SK-MEL-5 (cell line): ENCODE measurements around the gene NXN. TPM values are rescaled to one million over a fixed set of nuclear protein-coding genes. Genes with fewer than 3 reads are reported as not detected.
"Not testable (repeated sequence)": the region's sequence is repeated elsewhere in the genome, so short reads cannot be mapped to it uniquely, and the experiment has no call there.

Experiments
- DNase-seq: peaks from one replicate; pipeline ENCODE4 v3.0.0-alpha.2; 2016; ENCODE audit warnings: low read depth, low spot score
- in situ Hi-C: cut with HindIII; loops from 2 replicates; pipeline ENCODE4 v1.10.0; 2016; ENCODE audit warnings: low sequenced_read_pairs, high pct_unique_total_duplicates, low pct_unique_long_range_greater_than_20kb
- total RNA-seq: library from RNA; depleted of rRNA; stranded (reverse); fragments of >200 nt; shearing (Covaris generic); gene quantifications from 2 replicates; pipeline ENCODE4 v1.2.3, GENCODE V29; 2014

Gene NXN
- total RNA-seq, 1 experiment from 2014 or later, result 12.4 TPM

DNA sequence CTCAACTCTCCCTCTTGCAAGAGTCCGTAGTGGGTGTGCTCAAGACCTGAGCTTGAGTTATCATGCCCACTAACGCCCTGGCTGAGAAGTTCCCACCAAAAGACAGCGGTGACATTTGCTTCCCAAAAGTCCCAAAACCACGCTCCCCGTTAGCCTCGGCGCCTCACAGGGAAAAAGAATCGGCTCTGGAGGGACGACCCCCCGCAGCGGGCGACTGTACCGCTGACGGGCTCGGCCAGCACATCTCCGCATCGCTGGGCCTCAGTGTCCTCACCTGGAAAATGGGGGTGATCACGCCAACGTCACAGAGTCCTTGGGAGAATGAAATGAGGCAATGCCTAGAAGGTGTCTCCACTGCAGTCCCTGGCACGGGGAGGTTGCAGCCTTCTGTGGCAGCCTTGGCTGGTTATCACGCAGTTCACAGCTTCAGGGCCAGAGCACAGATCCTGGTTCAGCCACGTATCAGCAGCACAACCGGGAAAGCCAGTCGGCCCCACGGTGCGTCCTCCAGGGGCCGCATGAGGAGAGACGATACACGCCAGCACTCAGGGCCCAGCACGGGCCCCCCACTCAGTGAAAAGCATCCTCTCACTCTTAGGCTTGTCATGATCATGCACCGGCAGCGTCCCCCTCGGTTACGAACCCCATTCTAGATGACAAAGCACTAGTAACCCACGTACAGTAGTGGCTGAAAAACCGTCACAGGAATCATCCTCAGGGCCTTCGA lies 32.9 kb downstream of the NXN start:
- in situ Hi-C loops, result no loop called here
- DNase-seq, result no peak

- in situ Hi-C loops, result no loop called here
- no peak for DNase-seq
Observed at GRCh38 chr17:945672-946071, 33.9 kb downstream of the NXN start.

GRCh38 chr17:944266-944826 lies 35.2 kb downstream of the NXN start:
- DNase-seq, result no peak
- in situ Hi-C loops, result no loop called here

DNA sequence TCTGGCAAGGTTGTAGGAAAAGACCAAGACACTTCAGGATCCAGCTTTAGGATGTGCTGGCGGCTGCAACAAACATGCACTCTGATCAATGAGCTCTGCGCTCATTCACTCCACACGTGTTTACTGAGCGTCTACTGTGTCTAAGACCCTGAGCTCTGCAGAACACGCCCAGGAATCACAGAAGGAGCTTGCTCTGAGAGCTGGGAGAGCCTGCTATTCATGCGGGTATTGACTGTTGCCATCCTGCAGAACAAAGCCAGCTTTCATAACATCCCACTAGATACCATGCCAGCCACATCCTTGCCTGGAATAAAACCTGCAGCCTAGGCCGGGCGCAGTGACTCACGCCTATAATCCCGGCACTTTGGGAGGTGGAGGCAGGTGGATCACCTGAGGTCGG lies 44.1 kb downstream of the NXN start:
- in situ Hi-C loops, result no loop called here
- DNase-seq, result peak; percentile 92

DNA sequence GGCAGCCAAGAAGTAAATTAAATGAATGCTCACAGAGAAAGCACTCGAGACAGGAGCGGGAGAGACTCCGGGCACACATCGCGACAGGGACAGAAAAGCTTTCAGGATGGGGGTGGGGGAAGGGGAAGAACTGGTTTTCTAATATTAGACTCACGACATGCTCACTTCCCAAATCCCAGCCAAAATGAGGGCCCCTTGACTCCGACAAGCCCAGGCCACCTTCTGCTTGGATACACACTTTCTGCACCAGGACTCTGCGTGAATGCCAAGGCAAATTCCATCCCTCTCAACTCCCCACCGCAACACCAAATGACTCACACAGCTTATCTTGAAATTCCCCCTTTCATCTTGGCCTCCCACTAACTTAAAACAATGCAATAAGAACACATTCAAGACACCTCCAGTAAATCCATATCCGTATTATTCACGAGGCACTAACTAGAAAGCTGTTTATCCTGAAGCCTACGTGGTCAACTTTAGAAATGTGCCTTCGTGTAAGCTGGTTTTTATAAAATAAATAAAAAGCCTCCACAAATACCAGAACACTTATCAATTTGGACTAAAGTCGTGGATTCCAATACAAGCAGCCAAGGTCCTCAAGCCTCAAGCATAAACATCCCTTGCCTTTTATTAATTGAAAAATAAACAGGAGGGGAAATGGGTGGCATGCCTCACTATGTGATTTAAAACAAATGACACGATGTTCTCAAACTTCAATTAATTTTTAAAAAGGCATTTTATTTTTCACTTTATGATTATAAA lies 46.1 kb downstream of the NXN start:
- in situ Hi-C loops, result no loop called here
- DNase-seq, result no peak

DNA sequence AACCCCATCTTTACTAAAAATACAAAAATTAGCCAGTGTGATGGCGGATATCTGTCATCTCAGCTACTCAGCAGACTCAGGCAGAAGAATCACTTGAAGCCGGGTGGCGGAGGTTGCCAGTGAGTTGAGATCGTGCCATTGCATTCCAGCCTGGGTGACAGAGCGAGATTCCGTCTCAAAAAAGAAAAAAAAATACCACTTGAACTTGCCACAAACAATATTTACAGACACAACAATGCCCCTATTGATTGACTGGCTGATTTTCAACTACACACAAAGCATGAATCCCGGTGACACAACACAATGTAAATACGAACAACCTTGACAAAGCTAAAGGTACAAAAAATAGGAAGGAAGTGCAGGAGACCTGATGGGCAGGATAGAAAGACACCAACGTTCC lies 49.3 kb downstream of the NXN start:
- no peak for DNase-seq
- in situ Hi-C loops, result no loop called here

DNA sequence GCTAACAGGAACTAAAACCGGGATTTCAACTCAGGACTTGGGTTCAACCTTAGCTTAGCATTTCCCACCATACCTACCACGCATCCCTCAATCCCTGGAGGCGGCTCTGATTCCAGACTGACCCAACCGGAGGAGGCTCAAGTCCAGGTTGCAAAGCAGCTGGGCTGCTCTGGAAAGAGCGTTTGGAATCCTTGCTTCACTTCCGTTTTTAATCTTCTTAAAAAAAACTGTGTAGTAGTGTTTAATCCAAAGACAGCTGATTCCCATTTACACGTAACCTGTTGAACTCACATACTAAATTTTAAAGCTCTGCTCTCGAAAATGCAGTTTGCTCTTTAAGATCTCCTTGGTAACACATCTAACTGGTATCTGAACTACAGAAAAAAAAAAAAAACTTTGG lies 50.0 kb downstream of the NXN start:
- in situ Hi-C loops, result no loop called here
- DNase-seq, result no peak

- DNase-seq, result no peak
- in situ Hi-C loops, result no loop called here
Observed at GRCh38 chr17:927611-928461, 51.7 kb downstream of the NXN start.

DNA sequence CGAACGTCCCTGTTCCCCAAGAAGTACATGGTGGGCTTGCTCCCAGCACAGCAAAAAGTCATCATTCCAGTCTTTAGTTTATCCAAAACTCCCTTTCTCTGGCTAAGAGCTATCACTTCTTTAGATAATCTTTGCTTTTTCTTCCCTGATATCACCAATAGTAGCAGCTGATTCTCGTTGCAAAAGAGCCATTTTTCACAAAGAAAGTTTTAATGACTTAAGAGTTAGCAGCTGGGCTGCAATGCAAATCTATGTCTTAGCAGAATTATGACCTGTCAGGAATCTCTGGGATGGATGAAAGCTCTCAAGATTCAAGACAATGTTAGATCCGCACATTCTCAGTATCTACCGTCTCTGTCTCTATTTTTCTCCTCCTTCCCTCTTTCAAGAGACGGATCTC lies 53.8 kb downstream of the NXN start:
- no peak for DNase-seq
- in situ Hi-C loops, result no loop called here

GRCh38 chr17:924711-925475 lies 54.7 kb downstream of the NXN start:
- in situ Hi-C loops, result no loop called here
- DNase-seq, result no peak

- in situ Hi-C loops, DNase-seq: not testable (repeated sequence)
Observed at GRCh38 chr17:924306-924705, 55.3 kb downstream of the NXN start.

- in situ Hi-C loops, result no loop called here
- DNase-seq, result no peak
Observed at GRCh38 chr17:923633-924032, 55.9 kb downstream of the NXN start.

DNA sequence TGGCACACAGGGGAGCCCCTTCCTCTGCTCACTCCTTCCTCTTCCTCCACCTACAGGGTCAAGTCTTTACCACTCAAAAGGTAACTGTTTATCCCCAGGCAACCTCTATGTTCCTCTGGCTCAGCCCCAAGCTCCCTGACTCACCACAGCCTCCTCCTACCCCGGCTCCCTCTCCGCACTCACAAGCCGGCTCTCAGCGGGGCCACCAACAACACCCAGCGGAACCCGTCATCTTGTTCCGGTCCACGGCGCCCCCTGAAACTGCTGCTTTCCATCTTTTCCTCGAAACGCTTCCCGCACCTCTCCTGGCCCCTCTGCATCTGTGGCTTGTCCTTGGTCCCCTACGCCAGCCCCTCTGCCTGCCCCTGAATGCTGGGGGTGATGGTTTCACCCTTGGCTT lies 58.4 kb downstream of the NXN start:
- no peak for DNase-seq
- in situ Hi-C loops, result no loop called here

DNA sequence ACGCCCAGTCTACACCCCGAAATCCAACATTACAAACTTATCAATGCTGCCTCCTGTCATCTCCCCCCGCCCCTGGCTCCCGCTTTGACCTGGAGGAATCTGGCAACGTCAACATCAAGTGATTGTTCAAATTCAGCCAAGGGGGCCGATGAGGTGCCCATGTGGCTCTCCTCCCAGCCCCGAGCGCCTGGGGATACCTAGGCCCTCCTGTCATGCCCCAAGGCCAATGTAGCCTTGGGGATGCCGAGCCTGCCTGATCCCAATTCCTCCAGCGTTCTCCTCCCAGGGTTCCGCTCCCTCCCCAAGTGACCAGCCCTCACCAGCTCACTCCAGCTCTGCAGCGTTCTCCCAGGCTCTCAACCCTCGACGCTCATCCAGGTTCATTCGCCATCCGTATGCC lies 59.4 kb downstream of the NXN start:
- in situ Hi-C loops, result no loop called here
- no peak for DNase-seq

DNA sequence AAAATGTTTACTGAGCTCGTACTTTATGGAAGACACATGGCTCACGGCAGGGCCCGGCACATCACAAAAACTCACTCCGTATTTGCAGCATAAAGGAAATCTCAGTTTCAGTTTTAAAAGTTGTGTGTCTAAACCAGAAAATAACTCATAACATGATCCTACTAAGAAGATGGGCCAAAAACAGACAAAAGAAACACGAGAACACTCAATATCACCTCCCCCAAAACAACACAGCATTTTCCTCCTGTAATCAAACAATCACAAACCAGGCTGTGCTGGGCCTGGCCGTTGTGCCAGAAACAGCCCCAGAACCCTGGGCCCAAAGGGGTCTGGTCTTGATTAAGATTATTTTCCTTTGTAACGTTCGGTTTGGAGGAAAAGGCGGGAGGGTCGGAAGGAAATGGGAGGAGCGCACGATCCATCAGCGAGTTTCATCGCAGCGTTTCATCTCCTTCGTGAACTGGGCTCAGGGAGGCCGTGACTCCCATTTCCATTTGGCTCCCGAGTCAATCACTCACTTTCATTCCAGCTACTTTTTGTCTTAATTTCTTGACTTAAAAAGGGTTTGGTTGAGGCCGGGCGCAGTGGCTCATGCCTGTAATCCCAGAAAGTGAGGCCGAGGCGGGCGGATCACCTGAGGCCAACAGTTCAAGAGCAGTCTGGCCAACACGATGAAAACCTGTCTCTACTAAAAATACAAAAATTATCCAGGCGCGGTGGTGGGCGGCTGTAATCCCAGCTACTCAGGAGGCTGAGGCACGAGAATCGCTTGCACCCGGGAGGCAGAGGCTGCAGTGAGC lies 61.4 kb downstream of the NXN start:
- in situ Hi-C loops, result no loop called here
- no peak for DNase-seq

GRCh38 chr17:917391-917811 lies 62.2 kb downstream of the NXN start:
- in situ Hi-C loops, result no loop called here
- no peak for DNase-seq

GRCh38 chr17:916315-916714 lies 63.3 kb downstream of the NXN start:
- in situ Hi-C loops, result no loop called here
- DNase-seq, result no peak
